Activated naive CD4-positive, alpha-beta T cell treated with anti-CD3 and anti-CD28 coated beads, Interleukin-2, amount 50 U/mL, for 24 hours (primary cell): Measurements from ENCODE around the gene INSL3.

Source experiments
- H3K27ac Mint-ChIP-seq: one replicate; pipeline ENCODE4 v1.8.0; 2021; ENCODE audit warnings: mild to moderate bottlenecking, mixed read lengths
- H3K27me3 Mint-ChIP-seq: one replicate; pipeline ENCODE4 v1.8.0; 2021; ENCODE audit warnings: mixed read lengths
- H3K36me3 Mint-ChIP-seq: one replicate; pipeline ENCODE4 v1.8.0; 2021; ENCODE audit warnings: mixed read lengths
- H3K4me1 Mint-ChIP-seq: one replicate; pipeline ENCODE4 v1.8.0; 2021; ENCODE audit warnings: mixed read lengths
- H3K4me3 Mint-ChIP-seq: one replicate; pipeline ENCODE4 v1.8.0; 2021; ENCODE audit warnings: mild to moderate bottlenecking, mixed read lengths
- H3K9me3 Mint-ChIP-seq: one replicate; pipeline ENCODE4 v1.8.0; 2021; ENCODE audit warnings: mixed read lengths

The INSL3 gene

GRCh38 chr19:17821190-17821589, at the start of gene INSL3:
INSL3 (minus strand) TSS chr19:17821519; CDS start chr19:17821506, 13 bp downstream.
- Mint-ChIP-seq H3K4me1 (no peaks in the 10 kb centered on the region), H3K27ac (no peak within 1 kb of the TSS), H3K4me3 (no peak within 1 kb of the TSS), H3K36me3 (peaks cover 3% of the 10 kb centered on the region), H3K9me3 (no peaks in the 10 kb centered on the region), H3K27me3 (no peaks in the 10 kb centered on the region)

- no peak overlapping the region for H3K4me3 Mint-ChIP-seq
- H3K27me3 Mint-ChIP-seq = no peaks in the 10 kb centered on the region
- H3K36me3 Mint-ChIP-seq = peaks cover 1% of the 10 kb centered on the region
- no peak overlapping the region for H3K27ac Mint-ChIP-seq
- H3K9me3 Mint-ChIP-seq = no peaks in the 10 kb centered on the region
- H3K4me1 Mint-ChIP-seq = peaks cover 9% of the 10 kb centered on the region
Measured at GRCh38 chr19:17869114-17869608, 47.8 kb upstream of the INSL3 start.

DNA sequence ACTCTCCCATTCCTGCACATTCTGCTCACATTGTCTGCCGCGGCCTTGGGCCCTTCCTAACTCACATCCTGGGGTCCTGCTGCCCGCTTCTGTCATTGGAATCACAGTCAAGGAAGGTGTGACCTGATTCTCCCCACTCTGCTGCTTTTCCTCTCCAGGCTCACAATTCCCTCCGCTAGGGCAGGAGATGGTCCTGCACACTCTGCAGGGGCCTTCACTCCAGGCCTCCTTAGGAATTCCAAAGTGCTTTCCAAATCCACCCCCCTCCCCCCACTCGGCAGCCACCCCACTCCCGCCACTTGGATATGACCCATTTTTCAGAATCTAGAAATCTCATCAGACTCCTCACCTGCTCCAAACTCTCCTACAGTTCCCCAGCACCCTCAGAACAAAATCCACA, 47.4 kb upstream of the INSL3 start:
- Mint-ChIP-seq H3K4me1 (peaks cover 11% of the 10 kb centered on the region), H3K4me3 (no peak overlapping the region), H3K27ac (peak overlapping the region; percentile 2), H3K9me3 (no peaks in the 10 kb centered on the region), H3K36me3 (peaks cover 6% of the 10 kb centered on the region), H3K27me3 (no peaks in the 10 kb centered on the region)

GRCh38 chr19:17866964-17867486, 45.7 kb upstream of the INSL3 start:
- Mint-ChIP-seq H3K4me1 (peaks cover 18% of the 10 kb centered on the region), H3K27me3 (no peaks in the 10 kb centered on the region), H3K27ac (peak overlapping the region; percentile 76), H3K9me3 (no peaks in the 10 kb centered on the region), H3K4me3 (no peak overlapping the region), H3K36me3 (peaks cover 8% of the 10 kb centered on the region)

DNA sequence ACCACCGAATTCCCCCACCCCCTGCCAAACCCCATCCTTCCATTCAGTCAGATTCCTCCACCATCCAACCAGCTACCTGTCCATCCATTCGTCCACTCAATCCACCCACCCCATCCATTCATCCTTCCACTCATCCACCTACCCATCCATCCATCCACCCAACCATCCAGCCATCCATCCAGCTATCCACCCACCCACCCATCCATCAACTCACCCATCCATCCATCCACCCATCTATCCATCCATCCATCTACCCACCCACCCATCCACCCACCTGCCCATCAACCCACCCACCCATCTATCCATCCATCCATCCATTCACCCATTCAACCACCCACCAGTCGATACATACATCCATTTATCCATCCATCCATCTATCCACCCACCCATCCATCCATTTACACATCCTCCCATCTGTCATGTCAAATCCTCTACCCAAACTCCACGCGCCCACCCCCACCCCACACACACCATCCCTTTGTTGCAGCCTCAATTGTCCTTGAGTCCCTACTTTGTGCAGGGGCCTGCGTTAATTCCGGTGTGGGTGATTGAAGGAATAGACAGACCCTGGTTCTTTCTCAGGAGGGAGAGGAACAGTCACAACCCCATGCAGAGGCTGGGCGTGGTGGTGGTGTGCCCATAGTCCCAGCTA, 45.1 kb upstream of the INSL3 start:
- H3K27ac Mint-ChIP-seq = peak overlapping the region; percentile 76
- peaks cover 12% of the 10 kb centered on the region for H3K36me3 Mint-ChIP-seq
- no peaks in the 10 kb centered on the region for H3K27me3 Mint-ChIP-seq

DNA sequence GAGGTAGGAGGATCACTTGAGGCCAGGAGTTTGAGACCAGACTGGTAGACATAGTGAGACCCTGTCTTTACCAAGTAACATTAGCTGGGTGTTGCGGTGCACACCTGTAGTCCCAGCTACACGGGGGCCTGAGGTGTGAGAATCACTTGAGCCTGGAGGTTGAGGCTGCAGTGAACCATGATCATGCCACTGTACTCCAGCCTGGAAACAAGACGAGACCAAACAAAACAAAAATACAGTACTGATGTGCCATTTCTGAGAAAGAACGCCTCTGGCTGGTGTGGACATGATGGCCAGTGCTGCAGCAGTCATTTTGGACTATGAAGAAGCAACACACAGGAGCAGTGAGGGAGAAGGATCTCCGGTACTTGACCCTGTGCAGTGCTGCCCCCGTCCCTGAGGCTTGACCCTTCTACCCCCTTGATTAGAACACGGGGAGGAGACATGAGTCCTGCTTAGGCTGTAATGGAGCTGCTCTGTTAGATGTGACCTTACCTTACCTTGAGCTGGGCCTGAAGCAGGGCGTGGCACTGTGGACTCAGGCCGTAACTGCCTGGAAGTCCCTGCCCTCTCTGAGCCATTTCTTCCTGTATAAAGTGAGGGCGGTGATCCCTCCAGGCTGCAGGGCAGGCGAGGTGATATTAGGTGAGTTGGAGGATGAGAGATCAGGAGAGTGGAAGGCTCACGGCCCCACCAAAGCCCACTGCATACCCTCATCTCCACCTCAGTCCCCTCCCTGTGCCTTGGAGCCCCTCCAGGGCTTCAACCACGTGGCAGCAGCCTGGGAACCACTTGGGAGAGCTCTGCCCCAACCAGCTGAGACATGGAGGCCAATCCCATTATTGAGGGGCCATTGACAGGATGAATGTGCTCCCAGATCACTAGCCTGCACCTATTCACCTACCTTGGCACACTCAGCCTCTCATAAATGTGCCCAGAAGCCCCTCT, 44.3 kb upstream of the INSL3 start:
- Mint-ChIP-seq H3K9me3 (no peaks in the 10 kb centered on the region), H3K27me3 (no peaks in the 10 kb centered on the region), H3K27ac (peak overlapping the region; percentile 66), H3K4me3 (no peak overlapping the region), H3K36me3 (peaks cover 19% of the 10 kb centered on the region), H3K4me1 (peaks cover 20% of the 10 kb centered on the region)

More for the DNA sequence above, 45.1 kb upstream of the INSL3 start:
- Mint-ChIP-seq H3K9me3 (no peaks in the 10 kb centered on the region), H3K4me3 (no peak overlapping the region), H3K4me1 (peaks cover 18% of the 10 kb centered on the region)

GRCh38 chr19:17863520-17864182, 42.3 kb upstream of the INSL3 start:
- H3K4me1 Mint-ChIP-seq = peaks cover 25% of the 10 kb centered on the region
- no peaks in the 10 kb centered on the region for H3K9me3 Mint-ChIP-seq
- peak overlapping the region; percentile 81 for H3K27ac Mint-ChIP-seq
- peaks cover 28% of the 10 kb centered on the region for H3K36me3 Mint-ChIP-seq
- peak overlapping the region; percentile 67 for H3K4me3 Mint-ChIP-seq
- H3K27me3 Mint-ChIP-seq = no peaks in the 10 kb centered on the region

GRCh38 chr19:17862711-17863519, 41.6 kb upstream of the INSL3 start:
- peak overlapping the region; percentile 87 for H3K27ac Mint-ChIP-seq
- peaks cover 28% of the 10 kb centered on the region for H3K36me3 Mint-ChIP-seq
- no peaks in the 10 kb centered on the region for H3K27me3 Mint-ChIP-seq
- H3K4me3 Mint-ChIP-seq = peak overlapping the region; percentile 92
- H3K9me3 Mint-ChIP-seq = no peaks in the 10 kb centered on the region
- peaks cover 25% of the 10 kb centered on the region for H3K4me1 Mint-ChIP-seq

- Mint-ChIP-seq H3K4me1 (peaks cover 25% of the 10 kb centered on the region), H3K27ac (peak overlapping the region; percentile 100), H3K4me3 (peak overlapping the region; percentile 92), H3K9me3 (no peaks in the 10 kb centered on the region), H3K27me3 (no peaks in the 10 kb centered on the region), H3K36me3 (peaks cover 28% of the 10 kb centered on the region)
Measured at GRCh38 chr19:17861542-17862402, 40.5 kb upstream of the INSL3 start.

DNA sequence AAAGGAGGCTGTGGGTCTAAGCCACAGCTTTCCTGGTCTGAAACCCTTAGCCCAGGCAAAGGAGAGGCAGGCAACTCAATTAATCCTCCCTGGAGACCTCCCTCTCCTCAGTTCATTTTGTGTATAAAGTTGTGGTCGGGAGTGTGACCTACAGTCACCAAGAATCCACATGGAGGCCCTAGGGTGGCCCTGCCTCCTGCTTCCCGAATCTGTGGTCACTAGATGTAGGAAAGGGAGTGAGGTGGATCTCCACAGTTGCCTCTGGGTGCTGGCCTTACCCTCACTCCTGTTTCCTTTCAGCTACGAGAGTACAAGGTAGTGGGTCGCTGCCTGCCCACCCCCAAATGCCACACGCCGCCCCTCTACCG, 39.7 kb upstream of the INSL3 start:
- Mint-ChIP-seq H3K4me1 (peaks cover 25% of the 10 kb centered on the region), H3K27ac (peak overlapping the region; percentile 100), H3K27me3 (no peaks in the 10 kb centered on the region), H3K4me3 (peak overlapping the region; percentile 92), H3K9me3 (no peaks in the 10 kb centered on the region), H3K36me3 (peaks cover 28% of the 10 kb centered on the region)

- peak overlapping the region; percentile 92 for H3K4me3 Mint-ChIP-seq
- H3K27ac Mint-ChIP-seq = peak overlapping the region; percentile 100
- no peaks in the 10 kb centered on the region for H3K27me3 Mint-ChIP-seq
- peaks cover 28% of the 10 kb centered on the region for H3K36me3 Mint-ChIP-seq
- H3K9me3 Mint-ChIP-seq = no peaks in the 10 kb centered on the region
- H3K4me1 Mint-ChIP-seq = peaks cover 28% of the 10 kb centered on the region
Measured at GRCh38 chr19:17860331-17860992, 39.1 kb upstream of the INSL3 start.

DNA sequence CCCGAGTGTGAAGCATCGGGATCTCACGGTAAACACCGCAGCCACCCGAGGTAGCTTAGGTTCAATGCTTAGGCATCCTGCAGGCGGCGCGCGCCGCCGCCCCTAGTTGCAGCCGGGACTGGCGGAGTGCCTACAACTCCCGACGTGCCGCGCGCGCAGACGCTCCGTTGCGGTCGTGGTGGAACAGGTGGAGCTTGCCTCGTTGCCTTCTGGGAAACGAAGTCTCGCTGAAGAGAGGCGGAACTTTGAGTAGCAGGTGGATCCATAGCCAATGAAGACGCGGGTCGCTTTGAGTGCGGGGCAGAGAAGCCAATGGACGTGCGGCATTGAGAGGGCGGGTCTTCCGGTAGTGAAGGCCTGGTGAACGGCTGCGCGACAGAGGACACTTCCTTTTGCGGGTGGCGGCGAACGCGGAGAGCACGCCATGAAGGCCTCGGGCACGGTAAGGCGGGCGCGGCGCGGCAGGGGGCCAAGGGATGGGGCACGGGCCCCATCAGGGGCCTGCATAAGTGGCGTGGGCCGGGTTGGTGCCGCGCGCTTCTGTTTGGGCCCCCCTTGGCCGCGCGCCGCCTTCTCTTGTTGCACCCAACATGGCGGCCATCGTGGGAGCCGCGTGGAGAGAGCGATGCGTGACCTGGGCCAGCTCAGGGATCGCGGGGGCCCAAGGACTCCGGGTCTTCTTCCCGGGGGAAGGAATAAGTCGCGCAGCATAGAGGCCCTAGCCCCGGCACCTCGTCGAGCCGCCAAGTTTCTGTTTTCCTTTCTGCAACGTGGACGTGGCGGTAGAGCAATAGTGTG, 38.4 kb upstream of the INSL3 start, which contains the start of gene RPL18A:
RPL18A (plus strand) TSS at position 378 of the 798 bp plus-strand sequence; CDS start at position 425, 47 bp downstream.
- H3K4me3 Mint-ChIP-seq = peak within 1 kb of the TSS; percentile 92
- H3K9me3 Mint-ChIP-seq = no peaks in the 10 kb centered on the region
- H3K27me3 Mint-ChIP-seq = no peaks in the 10 kb centered on the region
- H3K4me1 Mint-ChIP-seq = peaks cover 32% of the 10 kb centered on the region
- H3K27ac Mint-ChIP-seq = peak within 1 kb of the TSS; percentile 100
- H3K36me3 Mint-ChIP-seq = peaks cover 28% of the 10 kb centered on the region
